NCI-H748 (cell line): ENCODE data around the gene TRPC5OS.

Experiments used
- DNase-seq: peaks from one replicate; lab custom pipeline; 2025; ENCODE audit not compliant: unreplicated experiment; lab: John Stamatoyannopoulos, UW

Gene TRPC5OS

GRCh38 chrX:111892375-111892774, 16.4 kb downstream of the TRPC5OS start:
- DNase-seq = no peak

GRCh38 chrX:111896148-111896547, 20.2 kb downstream of the TRPC5OS start:
- no peak for DNase-seq

- DNase-seq = no peak
Measured at GRCh38 chrX:111914398-111915090, 38.6 kb downstream of the TRPC5OS start.

- DNase-seq = no peak
Measured at GRCh38 chrX:111917591-111917990, 41.6 kb downstream of the TRPC5OS start.

GRCh38 chrX:111928456-111928855, 52.5 kb downstream of the TRPC5OS start:
- DNase-seq = no peak
